SK-N-SH treated with all-trans-retinoic acid at 6 μM for 48 hours (cell line): ENCODE results near the gene GRK7.
"Not testable (repeated sequence)": the region's sequence is repeated elsewhere in the genome, so short reads cannot be mapped to it uniquely, and the experiment has no call there.

Experiments
- ATAC-seq: fragments of 200-7000 bp; cut with Tn5 transposase; 3 replicates; pipeline ENCODE4 v1.9.1; 2020; ENCODE audit warnings: mild to moderate bottlenecking, moderate library complexity
- BACH2 ChIP-seq: fragments of 250-450 bp; sonication (Bioruptor Pico); IDR thresholded peaks from 2 replicates; pipeline ENCODE4 v1.9.0; 2021; ENCODE audit warnings: mild to moderate bottlenecking, borderline replicate concordance
- CSDC2 ChIP-seq: fragments of 250-450 bp; sonication (Bioruptor Pico); IDR thresholded peaks from 2 replicates; pipeline ENCODE4 v1.5.0; 2020; ENCODE audit warnings: mild to moderate bottlenecking, moderate library complexity
- CSRNP3 ChIP-seq: fragments of 250-450 bp; sonication (Bioruptor Pico); IDR thresholded peaks from 2 replicates; pipeline ENCODE4 v1.5.1; 2021; ENCODE audit warnings: mild to moderate bottlenecking, moderate library complexity
- ESRRG ChIP-seq: fragments of 250-450 bp; sonication (Bioruptor Pico); IDR thresholded peaks from 2 replicates; pipeline ENCODE4 v1.6.1; 2021; ENCODE audit warnings: mild to moderate bottlenecking
- GLIS3 ChIP-seq: fragments of 250-450 bp; sonication (Bioruptor Pico); IDR thresholded peaks from 2 replicates; pipeline ENCODE4 v1.5.0; 2020; ENCODE audit warnings: mild to moderate bottlenecking, moderate library complexity
- ISL1 ChIP-seq: fragments of 250-450 bp; sonication (Bioruptor Pico); IDR thresholded peaks from 2 replicates; pipeline ENCODE4 v2.1.2; 2022; ENCODE audit warnings: mild to moderate bottlenecking, moderate library complexity
- OSR1 ChIP-seq: fragments of 250-450 bp; sonication (Bioruptor Pico); IDR thresholded peaks from 2 replicates; pipeline ENCODE4 v1.8.0; 2022; ENCODE audit warnings: moderate library complexity, mild to moderate bottlenecking, inconsistent platforms
- PATZ1 ChIP-seq: fragments of 250-450 bp; sonication (Bioruptor Pico); IDR thresholded peaks from 2 replicates; pipeline ENCODE4 v1.8.0; 2020; ENCODE audit warnings: mild to moderate bottlenecking, moderate library complexity, borderline replicate concordance
- POU6F1 ChIP-seq: fragments of 250-450 bp; sonication (Bioruptor Pico); IDR thresholded peaks from 2 replicates; pipeline ENCODE4 v1.8.0; 2021; ENCODE audit warnings: low read depth, mild to moderate bottlenecking, moderate library complexity, borderline replicate concordance
- PPARA ChIP-seq: fragments of 250-450 bp; sonication (Bioruptor Pico); IDR thresholded peaks from 2 replicates; pipeline ENCODE4 v1.5.0; 2020; ENCODE audit warnings: mild to moderate bottlenecking, borderline replicate concordance
- RARB ChIP-seq: fragments of 250-450 bp; sonication (Bioruptor Pico); IDR thresholded peaks from 2 replicates; pipeline ENCODE4 v1.8.0; 2021; ENCODE audit warnings: mild to moderate bottlenecking, moderate library complexity
- SNAI2 ChIP-seq: fragments of 250-450 bp; sonication (Bioruptor Pico); IDR thresholded peaks from 2 replicates; pipeline ENCODE4 v1.5.0; 2020; ENCODE audit warnings: mild to moderate bottlenecking, moderate library complexity
- TCF4 ChIP-seq: fragments of 250-450 bp; sonication (Bioruptor Pico); IDR thresholded peaks from 2 replicates; pipeline ENCODE4 v1.8.0; 2021; ENCODE audit warnings: mild to moderate bottlenecking, moderate library complexity, borderline replicate concordance
- TOX ChIP-seq: fragments of 250-450 bp; sonication (Bioruptor Pico); IDR thresholded peaks from 2 replicates; pipeline ENCODE4 v1.8.0; 2021; ENCODE audit warnings: mild to moderate bottlenecking, moderate library complexity, borderline replicate concordance
- ZC3H10 ChIP-seq: fragments of 250-450 bp; sonication (Bioruptor Pico); IDR thresholded peaks from 2 replicates; pipeline ENCODE4 v1.5.1; 2021; ENCODE audit warnings: mild to moderate bottlenecking, moderate library complexity
- ZFP3 ChIP-seq: fragments of 250-450 bp; sonication (Bioruptor Pico); IDR thresholded peaks from 2 replicates; pipeline ENCODE4 v1.5.0; 2020; ENCODE audit warnings: mild to moderate bottlenecking, moderate library complexity
- ZFP30 ChIP-seq: fragments of 450-650 bp; formaldehyde crosslinking; IDR thresholded peaks from 2 replicates; pipeline ENCODE4 v1.5.0; 2022; ENCODE audit warnings: mild to moderate bottlenecking, moderate library complexity
- ZNF565 ChIP-seq: fragments of 450-650 bp; formaldehyde crosslinking; conservative IDR thresholded peaks from 2 replicates; pipeline ENCODE4 v1.5.0; 2020; ENCODE audit warnings: low read depth, mild to moderate bottlenecking, moderate library complexity
- ZNF70 ChIP-seq: fragments of 450-650 bp; formaldehyde crosslinking; IDR thresholded peaks from 2 replicates; pipeline ENCODE4 v1.5.0; 2020; ENCODE audit warnings: mild to moderate bottlenecking, moderate library complexity
- ZNF8 ChIP-seq: fragments of 450-650 bp; formaldehyde crosslinking; IDR thresholded peaks from 2 replicates; pipeline ENCODE4 v1.5.0; 2020; ENCODE audit warnings: mild to moderate bottlenecking, moderate library complexity
- TF ChIP-seq, protein P1 (sequence below): fragments of 250-450 bp; sonication (Bioruptor Pico); IDR thresholded peaks from 2 replicates; pipeline ENCODE4 v1.5.1; 2020; ENCODE audit warnings: low read depth, mild to moderate bottlenecking, moderate library complexity

GRK7 gene

DNA sequence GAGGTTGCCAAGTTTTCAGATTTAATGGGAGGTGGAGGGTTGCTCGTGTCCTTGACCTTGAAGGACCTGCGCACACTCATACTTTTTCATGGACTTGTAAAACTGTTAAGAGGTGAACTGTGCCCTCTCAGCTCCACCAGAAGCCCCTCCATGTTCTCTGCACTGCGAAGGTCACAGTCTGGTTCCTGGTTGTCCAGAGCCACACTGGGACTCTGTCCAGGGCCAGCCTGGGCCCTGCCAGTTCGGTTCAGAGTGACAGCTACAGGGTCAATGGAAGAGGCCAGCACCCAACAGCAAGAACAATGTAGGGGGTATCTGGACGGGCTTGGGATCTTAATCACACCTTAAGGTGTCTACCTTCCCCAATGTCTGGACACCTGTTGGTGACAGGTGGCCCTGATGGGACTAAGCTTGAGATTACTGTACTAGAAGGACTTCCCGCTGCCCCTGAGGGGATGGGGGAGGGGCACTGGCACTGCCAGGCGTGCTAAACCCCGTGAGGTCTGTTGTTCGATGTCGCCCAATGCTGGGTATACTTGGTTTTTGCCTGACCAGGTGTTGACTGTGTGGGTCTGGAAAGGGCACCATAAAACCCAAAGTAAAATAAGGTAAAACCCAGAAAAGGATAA lies 34.7 kb downstream of the GRK7 start:
- ATAC-seq: no peak
- TF ChIP-seq SNAI2 (CRISPR knock-in tag) (no peak), BACH2 (no peak), CSRNP3 (no peak), ZFP3 (CRISPR knock-in tag) (no peak), TCF4 (CRISPR knock-in tag) (no peak), ZNF8 (no peak), ZNF70 (CRISPR knock-in tag) (no peak), ISL1 (CRISPR knock-in tag) (no peak), POU6F1 (no peak), TOX (CRISPR knock-in tag) (no peak), CSDC2 (CRISPR knock-in tag) (no peak), ZC3H10 (no peak), GLIS3 (CRISPR knock-in tag) (no peak), ESRRG (CRISPR knock-in tag) (no peak), ZFP30 (CRISPR knock-in tag) (no peak)
- TF ChIP-seq, protein P1, sequence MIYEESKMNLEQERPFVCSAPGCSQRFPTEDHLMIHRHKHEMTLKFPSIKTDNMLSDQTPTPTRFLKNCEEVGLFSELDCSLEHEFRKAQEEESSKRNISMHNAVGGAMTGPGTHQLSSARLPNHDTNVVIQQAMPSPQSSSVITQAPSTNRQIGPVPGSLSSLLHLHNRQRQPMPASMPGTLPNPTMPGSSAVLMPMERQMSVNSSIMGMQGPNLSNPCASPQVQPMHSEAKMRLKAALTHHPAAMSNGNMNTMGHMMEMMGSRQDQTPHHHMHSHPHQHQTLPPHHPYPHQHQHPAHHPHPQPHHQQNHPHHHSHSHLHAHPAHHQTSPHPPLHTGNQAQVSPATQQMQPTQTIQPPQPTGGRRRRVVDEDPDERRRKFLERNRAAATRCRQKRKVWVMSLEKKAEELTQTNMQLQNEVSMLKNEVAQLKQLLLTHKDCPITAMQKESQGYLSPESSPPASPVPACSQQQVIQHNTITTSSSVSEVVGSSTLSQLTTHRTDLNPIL (CRISPR knock-in tag): no peak
- TF ChIP-seq, all 23 proteins: peak for 0

DNA sequence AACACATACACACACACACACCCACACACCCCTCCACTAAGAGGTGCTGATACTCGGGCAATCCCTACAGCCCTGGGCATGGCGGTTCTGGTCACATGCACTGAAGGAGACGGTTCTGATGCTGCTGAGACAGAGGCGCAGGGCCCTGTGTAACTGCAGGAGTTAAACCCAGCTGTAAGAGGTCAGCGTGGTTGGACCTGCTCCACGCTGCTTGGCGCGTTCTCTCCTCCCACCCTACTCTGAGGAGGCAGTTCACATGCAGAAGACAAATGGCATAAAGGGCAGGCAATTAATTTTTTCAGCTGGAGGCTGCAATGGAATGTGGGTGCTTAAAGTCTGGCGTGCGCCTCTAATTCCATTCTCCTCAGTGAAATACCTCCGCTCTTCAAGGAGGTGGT lies 35.2 kb downstream of the GRK7 start:
- ATAC-seq: no peak
- TF ChIP-seq SNAI2 (CRISPR knock-in tag) (no peak), TOX (CRISPR knock-in tag) (no peak), ZNF70 (CRISPR knock-in tag) (no peak), PATZ1 (no peak), ZNF565 (CRISPR knock-in tag) (no peak), OSR1 (no peak), ZNF8 (no peak)

DNA sequence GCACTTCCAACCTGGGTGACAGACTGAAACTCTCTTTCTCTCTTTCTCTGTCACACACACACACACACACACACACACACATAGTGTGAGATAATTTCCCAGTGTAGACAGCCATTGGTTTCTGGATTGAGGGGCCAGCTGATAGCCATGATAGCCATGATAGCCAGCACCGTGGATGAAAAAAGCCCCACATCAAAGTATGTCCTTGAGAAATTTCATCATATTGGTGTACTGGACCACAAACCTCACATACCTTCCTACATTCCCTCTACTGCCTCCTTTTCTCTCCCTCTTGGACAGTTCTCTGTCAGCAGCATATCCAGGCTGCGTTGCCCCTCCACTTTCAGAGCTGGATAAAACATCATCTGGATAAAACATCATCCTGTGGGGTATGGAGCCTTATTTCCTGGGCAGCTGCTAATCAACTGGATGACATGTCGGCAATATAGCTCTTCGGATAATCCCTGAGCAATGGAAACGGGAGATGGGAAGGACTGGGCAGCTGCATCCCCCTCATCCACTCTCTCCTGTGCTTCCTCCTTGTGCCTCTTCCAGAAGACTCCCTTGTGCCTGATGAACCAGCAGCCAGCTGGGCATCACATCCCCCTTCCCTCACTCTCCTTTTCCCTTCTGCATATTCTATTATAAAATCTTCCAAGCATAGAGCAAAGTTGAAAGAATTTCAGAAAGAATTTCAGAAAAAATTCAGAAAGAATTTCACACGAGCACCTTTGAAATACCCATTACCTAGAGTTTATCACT lies 39.3 kb downstream of the GRK7 start:
- TF ChIP-seq ZNF565 (CRISPR knock-in tag) (no peak), RARB (CRISPR knock-in tag) (no peak), ZNF70 (CRISPR knock-in tag) (no peak), ZFP3 (CRISPR knock-in tag) (no peak)
- no peak for ATAC-seq

- not testable (repeated sequence) for ATAC-seq
Measured at GRCh38 chr3:141803538-141803937, 40.3 kb downstream of the GRK7 start.

DNA sequence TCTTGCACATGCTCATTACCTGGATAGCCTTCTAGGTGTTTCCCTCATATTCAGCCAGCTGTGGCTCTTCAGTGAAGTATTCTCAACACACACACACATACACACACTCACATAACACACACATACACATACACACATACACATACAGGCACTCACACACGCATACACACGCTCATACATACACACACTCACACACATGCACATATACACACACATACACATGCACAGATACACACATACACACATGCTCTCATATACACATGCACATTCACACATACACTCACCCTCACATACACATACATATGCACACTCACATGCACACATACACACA lies 41.2 kb downstream of the GRK7 start:
- ATAC-seq: no peak
- TF ChIP-seq ZFP30 (CRISPR knock-in tag) (no peak), ZNF70 (CRISPR knock-in tag) (no peak), ZFP3 (CRISPR knock-in tag) (no peak), PATZ1 (no peak), RARB (CRISPR knock-in tag) (no peak), ISL1 (CRISPR knock-in tag) (no peak), TOX (CRISPR knock-in tag) (no peak), CSDC2 (CRISPR knock-in tag) (no peak), PPARA (no peak), CSRNP3 (no peak), ZNF8 (no peak), TCF4 (CRISPR knock-in tag) (no peak)
- TF ChIP-seq, protein P1 (CRISPR knock-in tag): no peak
